Measurements from ENCODE around the gene DYRK1A. TPM values are rescaled to one million over a fixed set of nuclear protein-coding genes. Genes with fewer than 3 reads are reported as not detected.

Gene DYRK1A
- polyA plus RNA-seq, 1 donor from 2014 or later, result 94.8 TPM

DNA sequence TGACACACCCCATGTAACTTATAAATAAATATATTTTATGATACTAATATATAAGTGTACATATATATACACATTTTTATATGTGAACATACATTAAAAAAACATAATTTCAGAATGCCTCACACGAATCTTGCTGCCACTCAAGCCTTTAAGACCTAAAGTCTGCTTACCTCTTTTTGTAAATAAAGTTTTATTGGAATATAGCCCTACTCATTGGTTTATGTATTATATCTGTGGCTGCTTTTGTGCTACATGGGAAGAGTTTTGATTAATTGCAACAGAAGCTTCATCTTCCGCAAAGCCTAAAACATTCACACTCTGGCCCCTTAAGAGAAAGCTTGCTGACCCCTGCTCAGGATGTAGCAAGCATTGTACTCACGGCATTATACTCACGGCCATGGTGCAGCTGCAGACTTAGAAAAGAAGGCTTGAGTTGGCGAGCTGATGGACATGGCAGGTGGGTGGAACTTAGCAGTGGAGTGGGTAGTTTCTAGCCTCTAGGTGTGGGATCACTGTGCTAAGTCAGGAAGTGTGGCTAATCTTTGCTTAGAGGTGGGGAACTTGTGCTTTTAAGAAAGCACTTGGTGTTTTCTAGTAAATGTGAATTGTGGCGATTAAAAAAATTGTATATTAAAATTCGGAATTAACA, 80.8 kb downstream of the DYRK1A start:
- Histone ChIP-seq H3K79me2 (replicated peaks; ENCODE audit: insufficient read depth, low read length) (peaks cover 72% of the 10 kb centered on the region), H4K20me1 (ENCODE audit: insufficient read depth) (no peaks in the 10 kb centered on the region), H3K9ac (ENCODE audit: low read length) (no peak overlapping the region), H3K27me3 (ENCODE audit: insufficient read depth, low read depth, low read length) (no peaks in the 10 kb centered on the region), H3K4me3 (ENCODE audit: low read length) (peak overlapping the region; percentile 19), H3K27ac (ENCODE audit: low read length) (peak overlapping the region; percentile 62), H3F3A (ENCODE audit: insufficient read depth, low read length, poor library complexity, severe bottlenecking) (no peaks in the 10 kb centered on the region), H3K36me3 (ENCODE audit: insufficient read depth, low read length) (peaks cover 7% of the 10 kb centered on the region), H3K9me2 (ENCODE audit: insufficient read depth, low read length) (no peaks in the 10 kb centered on the region), H3K9me3 (ENCODE audit: low read length) (no peaks in the 10 kb centered on the region), H3K4me2 (ENCODE audit: low read length) (no peak overlapping the region), H2AFZ (ENCODE audit: low read depth, low read length) (no peak overlapping the region)
- no peak for TF ChIP-seq EP300 (conservative IDR thresholded peaks at IDR 0.05; ENCODE audit: poor library complexity, severe bottlenecking)
- TF ChIP-seq, protein P1, sequence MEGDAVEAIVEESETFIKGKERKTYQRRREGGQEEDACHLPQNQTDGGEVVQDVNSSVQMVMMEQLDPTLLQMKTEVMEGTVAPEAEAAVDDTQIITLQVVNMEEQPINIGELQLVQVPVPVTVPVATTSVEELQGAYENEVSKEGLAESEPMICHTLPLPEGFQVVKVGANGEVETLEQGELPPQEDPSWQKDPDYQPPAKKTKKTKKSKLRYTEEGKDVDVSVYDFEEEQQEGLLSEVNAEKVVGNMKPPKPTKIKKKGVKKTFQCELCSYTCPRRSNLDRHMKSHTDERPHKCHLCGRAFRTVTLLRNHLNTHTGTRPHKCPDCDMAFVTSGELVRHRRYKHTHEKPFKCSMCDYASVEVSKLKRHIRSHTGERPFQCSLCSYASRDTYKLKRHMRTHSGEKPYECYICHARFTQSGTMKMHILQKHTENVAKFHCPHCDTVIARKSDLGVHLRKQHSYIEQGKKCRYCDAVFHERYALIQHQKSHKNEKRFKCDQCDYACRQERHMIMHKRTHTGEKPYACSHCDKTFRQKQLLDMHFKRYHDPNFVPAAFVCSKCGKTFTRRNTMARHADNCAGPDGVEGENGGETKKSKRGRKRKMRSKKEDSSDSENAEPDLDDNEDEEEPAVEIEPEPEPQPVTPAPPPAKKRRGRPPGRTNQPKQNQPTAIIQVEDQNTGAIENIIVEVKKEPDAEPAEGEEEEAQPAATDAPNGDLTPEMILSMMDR (IDR thresholded peaks at IDR 0.05; ENCODE audit: poor library complexity, severe bottlenecking), result no peak
- no peak for TF ChIP-seq TAF1 (IDR thresholded peaks at IDR 0.05; ENCODE audit: low read depth)

DNA sequence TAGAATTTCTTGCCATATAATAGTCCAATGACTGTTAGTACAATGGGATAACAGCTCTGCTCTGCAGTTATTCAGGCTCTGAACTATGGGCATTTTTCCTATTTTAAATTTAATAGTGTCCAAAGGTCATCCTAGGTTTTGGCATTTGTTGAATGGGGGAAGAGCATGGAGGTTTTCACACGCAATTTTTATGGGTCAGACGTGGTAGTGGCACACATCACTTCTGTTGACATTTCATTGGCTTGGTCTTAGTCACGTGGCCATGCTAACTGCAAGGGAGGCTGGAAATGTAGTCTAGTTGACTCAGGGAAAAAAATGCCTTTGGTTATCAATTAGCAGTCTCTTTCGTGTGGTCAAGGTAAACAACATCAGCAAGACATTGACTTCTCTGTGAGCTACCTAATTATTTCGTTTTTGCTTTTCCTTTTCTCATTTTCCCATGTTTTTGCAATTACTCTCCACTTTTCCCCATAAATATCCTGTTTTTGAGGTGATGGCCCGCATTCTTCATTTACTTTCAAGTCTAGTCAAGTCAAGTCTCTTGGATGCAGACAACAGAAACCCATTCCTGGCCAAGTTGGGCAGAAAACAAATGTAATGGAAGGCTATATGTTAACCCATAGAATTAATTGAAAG, 82.8 kb downstream of the DYRK1A start:
- Histone ChIP-seq H3K36me3 (ENCODE audit: insufficient read depth, low read length) (peaks cover 7% of the 10 kb centered on the region), H4K20me1 (ENCODE audit: insufficient read depth) (no peaks in the 10 kb centered on the region), H3K9ac (ENCODE audit: low read length) (no peak overlapping the region), H3K4me3 (ENCODE audit: low read length) (no peak overlapping the region), H3F3A (ENCODE audit: insufficient read depth, low read length, poor library complexity, severe bottlenecking) (no peaks in the 10 kb centered on the region), H3K9me3 (ENCODE audit: low read length) (no peaks in the 10 kb centered on the region), H3K27ac (ENCODE audit: low read length) (no peak overlapping the region), H3K79me2 (replicated peaks; ENCODE audit: insufficient read depth, low read length) (peaks cover 61% of the 10 kb centered on the region), H2AFZ (ENCODE audit: low read depth, low read length) (no peak overlapping the region), H3K27me3 (ENCODE audit: insufficient read depth, low read depth, low read length) (no peaks in the 10 kb centered on the region), H3K4me2 (ENCODE audit: low read length) (no peak overlapping the region), H3K9me2 (ENCODE audit: insufficient read depth, low read length) (no peaks in the 10 kb centered on the region)
- TF ChIP-seq MXI1 (conservative IDR thresholded peaks at IDR 0.05; ENCODE audit: poor library complexity, severe bottlenecking) (no peak), EZH2 (IDR thresholded peaks at IDR 0.05; ENCODE audit: borderline replicate concordance, insufficient read depth, low read length, poor library complexity, severe bottlenecking) (no peak)
- TF ChIP-seq, protein P1 (IDR thresholded peaks at IDR 0.05; ENCODE audit: poor library complexity, severe bottlenecking), result no peak

DNA sequence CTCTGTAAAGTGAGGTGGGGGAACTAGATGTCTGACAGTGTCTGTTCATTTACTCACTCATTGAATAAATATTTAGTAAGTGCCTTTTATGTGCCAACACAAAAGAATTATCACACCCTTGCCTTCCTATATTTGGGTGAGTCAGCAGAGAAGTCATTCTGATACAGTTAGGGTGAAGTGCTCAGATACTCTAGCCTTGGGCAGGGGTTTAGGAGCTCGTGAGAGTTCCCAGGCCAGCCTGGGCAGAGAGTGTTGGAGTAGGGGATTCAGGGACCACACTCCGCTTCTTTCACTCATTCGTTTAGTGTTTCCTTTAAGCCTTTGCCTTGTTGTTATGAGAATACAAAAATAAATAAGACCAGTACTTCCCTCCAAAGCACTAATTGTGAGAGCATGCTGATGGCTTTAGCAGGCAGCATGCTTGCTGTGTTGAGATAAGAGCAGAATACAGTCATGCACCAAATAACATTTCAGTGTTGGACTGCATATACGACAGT, 83.9 kb downstream of the DYRK1A start:
- Histone ChIP-seq H3K27ac (ENCODE audit: low read length) (no peak overlapping the region), H3K9me2 (ENCODE audit: insufficient read depth, low read length) (no peaks in the 10 kb centered on the region), H3K4me2 (ENCODE audit: low read length) (no peak overlapping the region), H3K79me2 (replicated peaks; ENCODE audit: insufficient read depth, low read length) (peaks cover 61% of the 10 kb centered on the region), H3K9ac (ENCODE audit: low read length) (no peak overlapping the region), H3K36me3 (ENCODE audit: insufficient read depth, low read length) (peaks cover 7% of the 10 kb centered on the region), H3K4me3 (ENCODE audit: low read length) (no peak overlapping the region), H3K9me3 (ENCODE audit: low read length) (no peaks in the 10 kb centered on the region), H4K20me1 (ENCODE audit: insufficient read depth) (no peaks in the 10 kb centered on the region), H2AFZ (ENCODE audit: low read depth, low read length) (no peak overlapping the region), H3F3A (ENCODE audit: insufficient read depth, low read length, poor library complexity, severe bottlenecking) (no peaks in the 10 kb centered on the region), H3K27me3 (ENCODE audit: insufficient read depth, low read depth, low read length) (no peaks in the 10 kb centered on the region)
- TF ChIP-seq, protein P2, sequence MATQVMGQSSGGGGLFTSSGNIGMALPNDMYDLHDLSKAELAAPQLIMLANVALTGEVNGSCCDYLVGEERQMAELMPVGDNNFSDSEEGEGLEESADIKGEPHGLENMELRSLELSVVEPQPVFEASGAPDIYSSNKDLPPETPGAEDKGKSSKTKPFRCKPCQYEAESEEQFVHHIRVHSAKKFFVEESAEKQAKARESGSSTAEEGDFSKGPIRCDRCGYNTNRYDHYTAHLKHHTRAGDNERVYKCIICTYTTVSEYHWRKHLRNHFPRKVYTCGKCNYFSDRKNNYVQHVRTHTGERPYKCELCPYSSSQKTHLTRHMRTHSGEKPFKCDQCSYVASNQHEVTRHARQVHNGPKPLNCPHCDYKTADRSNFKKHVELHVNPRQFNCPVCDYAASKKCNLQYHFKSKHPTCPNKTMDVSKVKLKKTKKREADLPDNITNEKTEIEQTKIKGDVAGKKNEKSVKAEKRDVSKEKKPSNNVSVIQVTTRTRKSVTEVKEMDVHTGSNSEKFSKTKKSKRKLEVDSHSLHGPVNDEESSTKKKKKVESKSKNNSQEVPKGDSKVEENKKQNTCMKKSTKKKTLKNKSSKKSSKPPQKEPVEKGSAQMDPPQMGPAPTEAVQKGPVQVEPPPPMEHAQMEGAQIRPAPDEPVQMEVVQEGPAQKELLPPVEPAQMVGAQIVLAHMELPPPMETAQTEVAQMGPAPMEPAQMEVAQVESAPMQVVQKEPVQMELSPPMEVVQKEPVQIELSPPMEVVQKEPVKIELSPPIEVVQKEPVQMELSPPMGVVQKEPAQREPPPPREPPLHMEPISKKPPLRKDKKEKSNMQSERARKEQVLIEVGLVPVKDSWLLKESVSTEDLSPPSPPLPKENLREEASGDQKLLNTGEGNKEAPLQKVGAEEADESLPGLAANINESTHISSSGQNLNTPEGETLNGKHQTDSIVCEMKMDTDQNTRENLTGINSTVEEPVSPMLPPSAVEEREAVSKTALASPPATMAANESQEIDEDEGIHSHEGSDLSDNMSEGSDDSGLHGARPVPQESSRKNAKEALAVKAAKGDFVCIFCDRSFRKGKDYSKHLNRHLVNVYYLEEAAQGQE (IDR thresholded peaks at IDR 0.05; ENCODE audit: borderline replicate concordance), result no peak
- no peak for TF ChIP-seq SMC3 (conservative IDR thresholded peaks at IDR 0.05; ENCODE audit: poor library complexity)
- no peak for TF ChIP-seq TAF1 (IDR thresholded peaks at IDR 0.05; ENCODE audit: low read depth)
- TF ChIP-seq RAD21 (conservative IDR thresholded peaks at IDR 0.05), result no peak
- no peak for TF ChIP-seq POLR2AphosphoS5 (IDR thresholded peaks at IDR 0.05)
- TF ChIP-seq EP300 (conservative IDR thresholded peaks at IDR 0.05; ENCODE audit: poor library complexity, severe bottlenecking), result no peak
